ENCODE results near the gene SLC25A47. TPM values are rescaled to one million over a fixed set of nuclear protein-coding genes. Genes with fewer than 3 reads are reported as not detected.

Gene SLC25A47

Small RNA genes lying within 50 kb of the gene (small RNA-seq; reads per million reads assigned to genes)
- gene AL157871.3: not detected
- 0.35 reads per million for gene MIR345
- not detected for gene RN7SL523P

Data from skeletal muscle satellite cell (primary cell).